Thymus (tissue), 11 donors: ENCODE data around the gene THAP7. TPM values are rescaled to one million over a fixed set of nuclear protein-coding genes. Genes with fewer than 3 reads are reported as not detected.

Source experiments
- DNase-seq, 9 donors: peaks; one replicate each; pipeline ENCODE4 v3.0.0-alpha.2; 2013; ENCODE audit warnings: low spot score in 9 of 9, low read depth in 6 of 9, missing footprints in 1 of 9
- H3K27ac ChIP-seq, 2 donors: one replicate each; pipeline ENCODE4 v1.5.1; 2013; ENCODE audit warnings: control low read depth in 1 of 2, low read depth in 1 of 2, low read length in 1 of 2, mild to moderate bottlenecking in 1 of 2, moderate library complexity in 1 of 2
- H3K27me3 ChIP-seq, 2 donors: one replicate each; pipeline ENCODE4 v1.5.1; 2013; ENCODE audit warnings: low read length in 1 of 2; ENCODE audit not compliant: control insufficient read depth in 2 of 2, insufficient read depth in 1 of 2
- H3K36me3 ChIP-seq, 2 donors: one replicate each; pipeline ENCODE4 v1.5.1; 2013; ENCODE audit warnings: low read length in 1 of 2, mild to moderate bottlenecking in 1 of 2, moderate library complexity in 1 of 2; ENCODE audit not compliant: control insufficient read depth in 2 of 2, insufficient read depth in 2 of 2
- H3K4me1 ChIP-seq, 2 donors: one replicate each; pipeline ENCODE4 v1.5.1; 2013; ENCODE audit warnings: low read length in 2 of 2; ENCODE audit not compliant: control insufficient read depth in 2 of 2, insufficient read depth in 2 of 2
- H3K4me3 ChIP-seq, 2 donors: one replicate each; pipeline ENCODE4 v1.5.1; 2013; ENCODE audit warnings: low read length in 2 of 2, control low read depth in 1 of 2, mild to moderate bottlenecking in 1 of 2
- H3K9me3 ChIP-seq, 2 donors: one replicate each; pipeline ENCODE4 v1.5.1; 2013; ENCODE audit warnings: low read length in 1 of 2, mild to moderate bottlenecking in 1 of 2; ENCODE audit not compliant: control insufficient read depth in 2 of 2, insufficient read depth in 1 of 2
- WGBS: extraction: QIAGEN DNeasy Blood & Tissue Kit; methylation state at CpG from one replicate; pipeline ENCODE4 v1.1.7; 2013; 5-methylcytosine and 5-hydroxymethylcytosine counted together
- polyA plus RNA-seq: library from polyadenylated mRNA; stranded (reverse); fragments of 200-250 nt; gene quantifications from one replicate; pipeline ENCODE4 v1.2.3, GENCODE V29; 2013
- total RNA-seq: library from RNA; stranded (reverse); fragments of 120-200 nt; gene quantifications from one replicate; pipeline ENCODE4 v1.2.4, GENCODE V29; 2013
- donor health status: healthy.

Gene THAP7
- total and polyA plus RNA-seq, 2 donors = 26.2 to 40.3 TPM

GRCh38 chr22:20996598-20997535 is 5.1 kb downstream of the THAP7 start:
- Histone ChIP-seq H3K27me3 (no peaks in the 10 kb centered on the region), H3K9me3 (no peaks in the 10 kb centered on the region), H3K4me1 (peaks cover 10 to 17% of the 10 kb centered on the region in 2 donors), H3K36me3 (peaks cover 70 to 72% of the 10 kb centered on the region in 2 donors), H3K4me3 (no peak overlapping the region), H3K27ac (no peak overlapping the region)
- no peak for DNase-seq
- 97% methylated on average over 27 of the region's 27 CpGs for WGBS

GRCh38 chr22:20996031-20996410 is 5.9 kb downstream of the THAP7 start:
- 98% methylated on average over 10 of the region's 10 CpGs for WGBS
- no peak overlapping the region for H3K27ac ChIP-seq
- peaks cover 75 to 80% of the 10 kb centered on the region in 2 donors for H3K36me3 ChIP-seq
- H3K4me1 ChIP-seq = peaks cover 7 to 11% of the 10 kb centered on the region in 2 donors
- no peaks in the 10 kb centered on the region for H3K9me3 ChIP-seq
- H3K27me3 ChIP-seq = no peaks in the 10 kb centered on the region
- H3K4me3 ChIP-seq = no peak overlapping the region
- no peak for DNase-seq

GRCh38 chr22:20995329-20996030 is 6.4 kb downstream of the THAP7 start:
- Histone ChIP-seq H3K4me1 (peaks cover 2 to 6% of the 10 kb centered on the region in 2 donors), H3K27me3 (no peaks in the 10 kb centered on the region), H3K9me3 (no peaks in the 10 kb centered on the region), H3K36me3 (peaks cover 72 to 85% of the 10 kb centered on the region in 2 donors), H3K4me3 (no peak overlapping the region), H3K27ac (no peak overlapping the region)
- no peak for DNase-seq
- WGBS = 97% methylated on average over 23 of the region's 23 CpGs

- Histone ChIP-seq H3K4me3 (no peak overlapping the region), H3K36me3 (peaks cover 66 to 87% of the 10 kb centered on the region in 2 donors), H3K27ac (no peak overlapping the region), H3K27me3 (no peaks in the 10 kb centered on the region), H3K9me3 (no peaks in the 10 kb centered on the region), H3K4me1 (no peaks in the 10 kb centered on the region)
- DNase-seq = no peak
- WGBS = 98% methylated on average over 10 of the region's 10 CpGs
These were observed 7.0 kb downstream of the THAP7 start for GRCh38 chr22:20994902-20995241.

- Histone ChIP-seq H3K27me3 (no peaks in the 10 kb centered on the region), H3K27ac (no peak overlapping the region), H3K9me3 (no peaks in the 10 kb centered on the region), H3K36me3 (peaks cover 60 to 81% of the 10 kb centered on the region in 2 donors), H3K4me3 (no peak overlapping the region), H3K4me1 (no peaks in the 10 kb centered on the region)
- no peak for DNase-seq
- 97% methylated on average over 30 of the region's 30 CpGs for WGBS
These were observed 7.6 kb downstream of the THAP7 start for GRCh38 chr22:20994128-20994901.

GRCh38 chr22:20993304-20994127 is 8.4 kb downstream of the THAP7 start:
- Histone ChIP-seq H3K9me3 (no peaks in the 10 kb centered on the region), H3K4me3 (no peak overlapping the region), H3K27me3 (no peaks in the 10 kb centered on the region), H3K27ac (no peak overlapping the region), H3K4me1 (no peaks in the 10 kb centered on the region), H3K36me3 (peaks cover 56 to 78% of the 10 kb centered on the region in 2 donors)
- WGBS = 98% methylated on average over 29 of the region's 29 CpGs
- no peak for DNase-seq

- no peaks in the 10 kb centered on the region for H3K27me3 ChIP-seq
- H3K9me3 ChIP-seq = no peaks in the 10 kb centered on the region
- 93% methylated on average over 21 of the region's 21 CpGs for WGBS
- DNase-seq = no peak
- H3K36me3 ChIP-seq = peaks cover 52 to 81% of the 10 kb centered on the region in 2 donors
- H3K4me3 ChIP-seq = no peak overlapping the region
- H3K27ac ChIP-seq = no peak overlapping the region
- H3K4me1 ChIP-seq = no peaks in the 10 kb centered on the region
These were observed 9.2 kb downstream of the THAP7 start for GRCh38 chr22:20992456-20993303.

- 90% methylated on average over 7 of the region's 7 CpGs for WGBS
- H3K27me3 ChIP-seq = no peaks in the 10 kb centered on the region
- no peak overlapping the region for H3K4me3 ChIP-seq
- no peak for DNase-seq
- no peaks in the 10 kb centered on the region for H3K4me1 ChIP-seq
- no peak overlapping the region for H3K27ac ChIP-seq
- no peaks in the 10 kb centered on the region for H3K9me3 ChIP-seq
- H3K36me3 ChIP-seq = peaks cover 49 to 81% of the 10 kb centered on the region in 2 donors
These were observed 9.9 kb downstream of the THAP7 start for GRCh38 chr22:20992056-20992442.
